Epithelial cell of proximal tubule (primary cell): ENCODE results near the gene CILP. TPM values are rescaled to one million over a fixed set of nuclear protein-coding genes. Genes with fewer than 3 reads are reported as not detected.

ENCODE experiments used
- DNase-seq: peaks from one replicate; pipeline ENCODE4 v3.0.0-alpha.2; 2011; ENCODE audit warnings: low read depth
- H3K4me3 ChIP-seq: 2 replicates; pipeline ENCODE4 v1.5.1; 2011; ENCODE audit warnings: low read depth, mild to moderate bottlenecking, low read length
- total RNA-seq: library from RNA; depleted of rRNA; stranded (reverse); fragments of >200 nt; gene quantifications from 2 replicates; pipeline ENCODE4 v1.2.3, GENCODE V29; 2015
- TF ChIP-seq, protein P1 (sequence below): conservative IDR thresholded peaks from 2 replicates; pipeline ENCODE4 v1.5.1; 2012; ENCODE audit warnings: low read depth, mild to moderate bottlenecking, low read length

CILP gene
- total RNA-seq, 1 donor from 2014 or later: not detected

DNA sequence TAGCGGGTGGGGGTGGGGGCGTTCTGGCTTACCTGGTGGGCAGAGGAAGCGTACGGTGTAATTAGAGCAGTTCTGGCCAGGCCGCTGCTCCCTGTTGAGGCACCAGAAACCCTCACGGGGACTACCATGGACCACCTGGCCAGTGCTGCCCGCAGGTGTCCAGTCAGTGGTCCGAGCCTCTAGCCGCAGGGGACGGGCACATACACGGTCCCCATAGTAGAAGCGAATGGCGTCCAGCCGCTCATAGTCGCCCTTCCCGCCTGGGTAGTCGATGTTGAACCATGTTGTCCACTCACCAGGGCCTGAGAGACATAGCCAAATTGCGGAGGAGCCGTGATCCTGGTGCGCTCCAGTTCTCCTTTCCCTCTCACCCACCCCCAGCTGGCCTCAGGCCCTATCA is 4.5 kb downstream of the CILP start:
- no peak overlapping the region for H3K4me3 ChIP-seq
- DNase-seq: no peak
- TF ChIP-seq, protein P1, sequence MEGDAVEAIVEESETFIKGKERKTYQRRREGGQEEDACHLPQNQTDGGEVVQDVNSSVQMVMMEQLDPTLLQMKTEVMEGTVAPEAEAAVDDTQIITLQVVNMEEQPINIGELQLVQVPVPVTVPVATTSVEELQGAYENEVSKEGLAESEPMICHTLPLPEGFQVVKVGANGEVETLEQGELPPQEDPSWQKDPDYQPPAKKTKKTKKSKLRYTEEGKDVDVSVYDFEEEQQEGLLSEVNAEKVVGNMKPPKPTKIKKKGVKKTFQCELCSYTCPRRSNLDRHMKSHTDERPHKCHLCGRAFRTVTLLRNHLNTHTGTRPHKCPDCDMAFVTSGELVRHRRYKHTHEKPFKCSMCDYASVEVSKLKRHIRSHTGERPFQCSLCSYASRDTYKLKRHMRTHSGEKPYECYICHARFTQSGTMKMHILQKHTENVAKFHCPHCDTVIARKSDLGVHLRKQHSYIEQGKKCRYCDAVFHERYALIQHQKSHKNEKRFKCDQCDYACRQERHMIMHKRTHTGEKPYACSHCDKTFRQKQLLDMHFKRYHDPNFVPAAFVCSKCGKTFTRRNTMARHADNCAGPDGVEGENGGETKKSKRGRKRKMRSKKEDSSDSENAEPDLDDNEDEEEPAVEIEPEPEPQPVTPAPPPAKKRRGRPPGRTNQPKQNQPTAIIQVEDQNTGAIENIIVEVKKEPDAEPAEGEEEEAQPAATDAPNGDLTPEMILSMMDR: no peak

DNA sequence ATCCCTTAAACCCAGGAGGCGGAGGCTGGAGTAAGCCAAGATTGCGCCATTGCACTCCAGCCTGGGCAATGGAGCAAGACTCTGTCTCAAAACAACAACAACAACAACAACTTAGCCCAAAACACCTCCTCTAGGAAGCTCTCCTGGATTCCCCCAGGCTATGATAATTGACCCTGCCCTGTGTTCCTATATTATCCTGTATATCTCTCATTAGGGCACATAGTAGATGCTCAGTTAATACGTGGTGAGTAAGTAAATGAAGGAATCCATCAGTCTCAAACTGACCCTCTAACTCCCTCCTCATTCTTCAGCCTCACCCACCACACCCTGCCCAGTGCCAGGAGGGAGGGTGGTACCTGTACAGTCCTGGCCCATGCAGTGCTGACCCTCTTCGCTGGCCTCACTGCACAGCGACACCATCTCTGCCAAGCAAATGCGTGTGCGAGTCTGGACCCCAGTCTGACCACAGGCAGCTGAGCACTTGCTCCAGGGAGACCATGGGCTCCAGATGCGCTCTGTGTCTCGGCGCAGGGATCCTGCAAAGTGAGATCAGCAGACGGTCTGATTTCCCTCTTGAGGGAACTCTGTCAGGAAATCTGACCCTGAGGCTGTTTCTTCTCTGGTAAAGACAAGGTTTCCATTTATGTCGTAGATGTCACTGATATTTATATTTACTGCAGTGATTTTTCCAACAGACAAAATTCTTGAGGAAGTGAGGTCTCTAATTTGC is 6.2 kb downstream of the CILP start:
- H3K4me3 ChIP-seq: no peak overlapping the region
- no peak for DNase-seq
- TF ChIP-seq, protein P1: no peak

DNA sequence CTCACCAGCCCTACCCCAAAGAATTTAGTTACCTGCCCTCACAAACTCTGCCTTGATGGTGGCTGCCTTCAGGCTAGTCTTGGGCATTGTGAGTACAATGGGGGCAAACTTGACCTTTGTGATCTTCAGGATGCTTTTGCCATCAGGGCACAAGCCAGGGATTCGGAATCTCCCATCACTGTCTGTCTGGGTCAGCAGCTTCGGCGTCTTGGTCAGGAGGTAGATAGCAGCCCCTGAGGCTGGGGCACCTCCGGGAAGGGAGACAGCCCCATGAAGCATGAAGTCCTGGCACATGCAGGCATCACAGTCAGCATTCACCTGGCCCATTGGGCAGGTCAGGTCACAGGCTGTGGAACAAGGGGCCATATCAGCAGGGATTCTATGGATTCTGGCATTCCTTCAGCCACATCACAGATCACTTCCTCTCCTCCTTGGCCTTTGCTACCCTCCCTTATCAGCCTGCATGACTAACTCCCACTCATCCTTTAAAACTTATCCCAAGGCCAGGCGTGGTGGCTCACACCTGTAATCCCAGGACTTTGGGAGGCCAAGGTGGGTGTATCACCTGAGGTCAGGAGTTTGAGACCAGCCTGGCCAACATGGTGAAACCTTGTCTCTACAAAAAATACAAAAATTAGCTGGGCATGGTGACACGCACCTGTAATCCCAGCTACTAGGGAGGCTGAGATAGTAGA is 6.9 kb downstream of the CILP start:
- TF ChIP-seq, protein P1: no peak
- no peak for DNase-seq
- H3K4me3 ChIP-seq: no peak overlapping the region

DNA sequence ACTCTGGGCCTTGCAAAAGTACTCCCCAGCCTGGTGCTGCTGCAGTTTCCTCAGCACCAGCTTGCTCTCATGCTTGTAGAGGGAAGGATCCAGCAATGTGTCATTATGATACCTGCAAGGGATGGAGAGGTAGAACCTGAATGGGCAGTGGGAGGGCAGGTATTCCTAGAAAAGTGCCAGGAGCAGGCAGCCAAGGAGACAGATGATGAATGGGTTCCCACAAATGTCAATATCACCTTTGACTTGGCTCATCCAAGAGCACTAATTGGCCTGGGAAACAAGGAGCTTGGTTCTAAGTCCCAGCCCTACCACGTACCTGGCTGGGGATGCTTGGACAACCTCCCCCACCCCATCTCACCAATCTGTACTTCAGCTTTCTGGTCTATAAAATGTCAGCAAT is 9.4 kb downstream of the CILP start:
- DNase-seq: no peak
- no peak overlapping the region for H3K4me3 ChIP-seq
- TF ChIP-seq, protein P1: no peak

DNA sequence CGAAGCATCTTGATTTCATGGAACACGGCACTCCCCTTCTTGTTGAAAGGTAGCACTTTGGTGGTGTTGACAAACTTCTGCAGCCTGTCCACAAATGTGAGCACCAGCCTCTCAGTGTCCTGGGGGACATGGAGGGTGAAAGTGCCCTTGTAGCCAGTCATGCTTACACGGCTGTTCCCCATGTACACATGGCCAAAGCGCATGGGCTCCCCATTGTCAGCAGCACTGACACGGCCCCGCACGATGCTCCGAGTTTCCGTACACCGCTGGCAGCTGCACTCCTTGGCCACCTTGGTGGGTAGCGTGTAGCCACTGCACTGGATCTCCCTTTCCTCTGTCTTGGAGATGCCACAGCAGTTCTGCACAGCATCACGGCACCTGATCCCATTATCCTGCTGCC is 12.7 kb downstream of the CILP start:
- no peak overlapping the region for H3K4me3 ChIP-seq
- TF ChIP-seq, protein P1: no peak

DNA sequence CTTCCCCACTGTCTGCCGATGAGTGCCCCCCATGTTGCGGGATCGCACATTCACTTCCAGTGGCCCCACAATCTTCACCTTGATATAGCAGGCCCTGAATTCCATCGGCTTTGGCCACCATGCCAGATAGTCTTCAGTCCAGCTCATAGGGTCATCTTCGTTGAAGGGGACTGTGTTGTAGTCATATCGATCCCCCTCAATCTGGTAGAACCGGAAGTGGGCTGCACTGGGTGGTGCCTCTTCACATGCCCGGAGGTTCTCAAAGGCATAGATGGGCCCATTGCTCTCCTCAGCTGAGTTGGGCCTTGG is 14.0 kb downstream of the CILP start:
- no peak for DNase-seq
- no peak overlapping the region for H3K4me3 ChIP-seq
- TF ChIP-seq, protein P1: no peak

More for the DNA sequence above, 12.7 kb downstream of the CILP start:
- DNase-seq: no peak
